Brain microvascular endothelial cell (primary cell): ENCODE data around the gene SLCO2A1.

Source experiments
- DNase-seq: peaks from one replicate; pipeline ENCODE4 v3.0.0-alpha.2; 2020
- H3K27ac ChIP-seq: fragments of 250-450 bp; sonication (Bioruptor Pico); 2 replicates; pipeline ENCODE4 v1.5.1; 2020; ENCODE audit warnings: mild to moderate bottlenecking, moderate library complexity
- H3K27me3 ChIP-seq: fragments of 250-450 bp; sonication (Bioruptor Pico); replicated peaks from 2 replicates; pipeline ENCODE4 v1.5.1; 2020; ENCODE audit warnings: mild to moderate bottlenecking
- H3K36me3 ChIP-seq: fragments of 250-450 bp; sonication (Bioruptor Pico); replicated peaks from 2 replicates; pipeline ENCODE4 v1.5.1; 2020; ENCODE audit warnings: mild to moderate bottlenecking
- H3K4me3 ChIP-seq: 2 replicates; pipeline ENCODE4 v1.5.1; 2011; ENCODE audit warnings: low read depth, mild to moderate bottlenecking, control low read depth, low read length, moderate library complexity
- CTCF ChIP-seq: IDR thresholded peaks from 2 replicates; pipeline ENCODE4 v1.5.1; 2011; ENCODE audit warnings: low read depth, mild to moderate bottlenecking, moderate library complexity, low read length, control low read depth, inconsistent platforms; ENCODE audit errors: missing control alignments
- in situ Hi-C: cut with HindIII; loops from 2 replicates; pipeline ENCODE4 v1.10.0; 2017; ENCODE audit warnings: low sequenced_read_pairs, low pct_ligation_motif_present

The SLCO2A1 gene

GRCh38 chr3:134018406-134018805 lies 11.3 kb downstream of the SLCO2A1 start:
- no peak for DNase-seq
- no peak for TF ChIP-seq CTCF
- no peak overlapping the region for H3K4me3 ChIP-seq
- no peaks in the 10 kb centered on the region for H3K36me3 ChIP-seq
- no peak overlapping the region for H3K27ac ChIP-seq
- no peaks in the 10 kb centered on the region for H3K27me3 ChIP-seq
- in situ Hi-C loops = no loop called here

- Histone ChIP-seq H3K36me3 (no peaks in the 10 kb centered on the region), H3K27me3 (no peaks in the 10 kb centered on the region), H3K27ac (no peak overlapping the region), H3K4me3 (no peak overlapping the region)
- in situ Hi-C loops = no loop called here
- TF ChIP-seq CTCF = no peak
- no peak for DNase-seq
These were observed 12.2 kb downstream of the SLCO2A1 start for GRCh38 chr3:134017490-134017889.

GRCh38 chr3:134014270-134014669 lies 15.5 kb downstream of the SLCO2A1 start:
- in situ Hi-C loops = no loop called here

GRCh38 chr3:134013280-134013679 lies 16.4 kb downstream of the SLCO2A1 start:
- H3K36me3 ChIP-seq = no peaks in the 10 kb centered on the region
- DNase-seq = no peak
- in situ Hi-C loops = no loop called here
- no peak for TF ChIP-seq CTCF
- H3K27me3 ChIP-seq = no peaks in the 10 kb centered on the region
- no peak overlapping the region for H3K27ac ChIP-seq
- no peak overlapping the region for H3K4me3 ChIP-seq

More at GRCh38 chr3:134014270-134014669, 15.5 kb downstream of the SLCO2A1 start:
- Histone ChIP-seq H3K36me3 (no peaks in the 10 kb centered on the region), H3K4me3 (no peak overlapping the region), H3K27ac (no peak overlapping the region), H3K27me3 (no peaks in the 10 kb centered on the region)
- no peak for TF ChIP-seq CTCF
- DNase-seq = no peak

GRCh38 chr3:134009345-134010000 lies 20.3 kb downstream of the SLCO2A1 start:
- Histone ChIP-seq H3K36me3 (no peaks in the 10 kb centered on the region), H3K27ac (peak overlapping the region; percentile 35), H3K4me3 (no peak overlapping the region), H3K27me3 (no peaks in the 10 kb centered on the region)
- in situ Hi-C loops = no loop called here
- DNase-seq = peak; percentile 40
- TF ChIP-seq CTCF = no peak

- TF ChIP-seq CTCF = no peak
- in situ Hi-C loops = no loop called here
- Histone ChIP-seq H3K36me3 (no peaks in the 10 kb centered on the region), H3K27me3 (no peaks in the 10 kb centered on the region), H3K4me3 (no peak overlapping the region), H3K27ac (peak overlapping the region; percentile 35)
- DNase-seq = peak; percentile 78
These were observed 21.0 kb downstream of the SLCO2A1 start for GRCh38 chr3:134008630-134009156.
